Thymus (tissue), 11 donors: Measurements from ENCODE around the gene GNAI2. TPM values are rescaled to one million over a fixed set of nuclear protein-coding genes. Genes with fewer than 3 reads are reported as not detected.

ENCODE experiments used
- DNase-seq, 9 donors: peaks; one replicate each; pipeline ENCODE4 v3.0.0-alpha.2; 2013; ENCODE audit warnings: low spot score in 9 of 9, low read depth in 6 of 9, missing footprints in 1 of 9
- H3K27ac ChIP-seq, 2 donors: one replicate each; pipeline ENCODE4 v1.5.1; 2013; ENCODE audit warnings: control low read depth in 1 of 2, low read depth in 1 of 2, low read length in 1 of 2, mild to moderate bottlenecking in 1 of 2, moderate library complexity in 1 of 2
- H3K27me3 ChIP-seq, 2 donors: one replicate each; pipeline ENCODE4 v1.5.1; 2013; ENCODE audit warnings: low read length in 1 of 2; ENCODE audit not compliant: control insufficient read depth in 2 of 2, insufficient read depth in 1 of 2
- H3K36me3 ChIP-seq, 2 donors: one replicate each; pipeline ENCODE4 v1.5.1; 2013; ENCODE audit warnings: low read length in 1 of 2, mild to moderate bottlenecking in 1 of 2, moderate library complexity in 1 of 2; ENCODE audit not compliant: control insufficient read depth in 2 of 2, insufficient read depth in 2 of 2
- H3K4me1 ChIP-seq, 2 donors: one replicate each; pipeline ENCODE4 v1.5.1; 2013; ENCODE audit warnings: low read length in 2 of 2; ENCODE audit not compliant: control insufficient read depth in 2 of 2, insufficient read depth in 2 of 2
- H3K4me3 ChIP-seq, 2 donors: one replicate each; pipeline ENCODE4 v1.5.1; 2013; ENCODE audit warnings: low read length in 2 of 2, control low read depth in 1 of 2, mild to moderate bottlenecking in 1 of 2
- H3K9me3 ChIP-seq, 2 donors: one replicate each; pipeline ENCODE4 v1.5.1; 2013; ENCODE audit warnings: low read length in 1 of 2, mild to moderate bottlenecking in 1 of 2; ENCODE audit not compliant: control insufficient read depth in 2 of 2, insufficient read depth in 1 of 2
- WGBS: extraction: QIAGEN DNeasy Blood & Tissue Kit; methylation state at CpG from one replicate; pipeline ENCODE4 v1.1.7; 2013; 5-methylcytosine and 5-hydroxymethylcytosine counted together
- polyA plus RNA-seq: library from polyadenylated mRNA; stranded (reverse); fragments of 200-250 nt; gene quantifications from one replicate; pipeline ENCODE4 v1.2.3, GENCODE V29; 2013
- total RNA-seq: library from RNA; stranded (reverse); fragments of 120-200 nt; gene quantifications from one replicate; pipeline ENCODE4 v1.2.4, GENCODE V29; 2013
- donor health status: healthy.

GNAI2 gene
- total and polyA plus RNA-seq, 2 donors = 177 to 187 TPM

GRCh38 chr3:50255251-50255615, 19.2 kb downstream of the GNAI2 start:
- H3K36me3 ChIP-seq = peaks cover 74 to 84% of the 10 kb centered on the region in 2 donors
- 94% methylated on average over 9 of the region's 9 CpGs for WGBS
- no peak overlapping the region for H3K4me3 ChIP-seq
- no peak for DNase-seq
- H3K4me1 ChIP-seq = peaks cover 0 to 16% of the 10 kb centered on the region in 2 donors
- H3K27me3 ChIP-seq = peaks cover 0 to under 1% of the 10 kb centered on the region in 2 donors
- no peaks in the 10 kb centered on the region for H3K9me3 ChIP-seq
- peak overlapping the region in 1 of 2 donors; percentile 53 for H3K27ac ChIP-seq

DNA sequence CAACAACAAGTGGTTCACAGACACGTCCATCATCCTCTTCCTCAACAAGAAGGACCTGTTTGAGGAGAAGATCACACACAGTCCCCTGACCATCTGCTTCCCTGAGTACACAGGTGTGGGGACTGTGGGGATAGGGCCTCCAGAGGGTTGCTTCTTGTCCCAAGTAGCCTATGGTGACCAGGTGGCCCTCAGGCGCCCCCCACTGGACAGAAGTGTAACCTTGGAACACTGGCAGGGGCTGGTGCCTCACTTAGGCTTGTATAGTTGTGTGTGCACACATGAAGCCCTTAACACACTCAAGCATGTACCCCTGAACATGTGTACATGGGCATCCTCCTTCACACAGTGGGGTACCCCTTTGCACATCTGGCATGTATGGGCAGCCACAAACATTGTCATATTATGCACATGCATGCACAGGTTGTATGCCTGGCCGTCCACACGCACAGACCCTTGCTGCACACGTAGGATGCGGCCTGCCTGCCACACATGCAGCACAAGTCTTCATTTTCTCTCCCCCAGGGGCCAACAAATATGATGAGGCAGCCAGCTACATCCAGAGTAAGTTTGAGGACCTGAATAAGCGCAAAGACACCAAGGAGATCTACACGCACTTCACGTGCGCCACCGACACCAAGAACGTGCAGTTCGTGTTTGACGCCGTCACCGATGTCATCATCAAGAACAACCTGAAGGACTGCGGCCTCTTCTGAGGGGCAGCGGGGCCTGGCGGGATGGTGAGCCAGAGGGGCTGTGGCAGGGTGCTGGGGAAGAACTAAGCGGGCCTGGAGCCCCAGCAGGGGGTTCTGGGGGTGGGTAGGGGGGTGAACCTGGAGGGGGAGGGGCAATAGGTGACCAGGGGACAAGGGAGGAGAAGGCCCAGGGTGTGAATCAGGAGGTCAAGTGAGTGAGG, 21.2 kb downstream of the GNAI2 start:
- peaks cover 56 to 65% of the 10 kb centered on the region in 2 donors for H3K36me3 ChIP-seq
- 96% methylated on average over 20 of the region's 20 CpGs for WGBS
- no peak overlapping the region for H3K4me3 ChIP-seq
- DNase-seq = no peak
- no peaks in the 10 kb centered on the region for H3K9me3 ChIP-seq
- peaks cover 0 to 5% of the 10 kb centered on the region in 2 donors for H3K27me3 ChIP-seq
- H3K4me1 ChIP-seq = peaks cover 3 to 24% of the 10 kb centered on the region in 2 donors
- H3K27ac ChIP-seq = no peak overlapping the region

GRCh38 chr3:50258029-50258680, 22.2 kb downstream of the GNAI2 start:
- Histone ChIP-seq H3K4me3 (no peak overlapping the region), H3K36me3 (peaks cover 47 to 56% of the 10 kb centered on the region in 2 donors), H3K27me3 (peaks cover 0 to 5% of the 10 kb centered on the region in 2 donors), H3K9me3 (no peaks in the 10 kb centered on the region), H3K27ac (peak overlapping the region in 1 of 2 donors; percentile 55), H3K4me1 (peaks cover 3 to 24% of the 10 kb centered on the region in 2 donors)
- WGBS = 97% methylated on average over 17 of the region's 17 CpGs
- no peak for DNase-seq

DNA sequence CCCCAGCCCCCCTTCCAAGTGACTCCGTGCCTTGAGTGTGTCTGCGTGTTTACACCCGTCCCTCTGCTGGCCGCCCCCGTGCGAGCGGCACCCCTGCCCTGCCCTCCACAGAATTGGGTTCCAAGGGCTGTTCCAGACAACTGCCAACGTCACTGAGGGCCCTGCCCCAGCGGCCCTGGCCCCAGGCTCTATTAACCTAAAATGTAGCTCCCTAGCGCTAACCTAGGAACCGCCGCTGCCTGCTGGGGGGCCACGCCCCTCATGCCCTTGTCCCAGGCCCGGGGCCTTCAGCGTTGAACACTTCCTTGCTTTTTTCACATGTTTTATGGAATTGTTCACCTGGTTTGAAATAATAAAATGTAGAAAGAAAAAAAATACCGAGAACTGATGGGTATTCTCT, 23.0 kb downstream of the GNAI2 start:
- Histone ChIP-seq H3K27me3 (peaks cover 0 to 5% of the 10 kb centered on the region in 2 donors), H3K4me3 (no peak overlapping the region), H3K9me3 (no peaks in the 10 kb centered on the region), H3K36me3 (peaks cover 42 to 49% of the 10 kb centered on the region in 2 donors), H3K27ac (peak overlapping the region; percentile 32 to 33), H3K4me1 (peaks cover 3 to 24% of the 10 kb centered on the region in 2 donors)
- WGBS = 94% methylated on average over 16 of the region's 16 CpGs
- DNase-seq = no peak

DNA sequence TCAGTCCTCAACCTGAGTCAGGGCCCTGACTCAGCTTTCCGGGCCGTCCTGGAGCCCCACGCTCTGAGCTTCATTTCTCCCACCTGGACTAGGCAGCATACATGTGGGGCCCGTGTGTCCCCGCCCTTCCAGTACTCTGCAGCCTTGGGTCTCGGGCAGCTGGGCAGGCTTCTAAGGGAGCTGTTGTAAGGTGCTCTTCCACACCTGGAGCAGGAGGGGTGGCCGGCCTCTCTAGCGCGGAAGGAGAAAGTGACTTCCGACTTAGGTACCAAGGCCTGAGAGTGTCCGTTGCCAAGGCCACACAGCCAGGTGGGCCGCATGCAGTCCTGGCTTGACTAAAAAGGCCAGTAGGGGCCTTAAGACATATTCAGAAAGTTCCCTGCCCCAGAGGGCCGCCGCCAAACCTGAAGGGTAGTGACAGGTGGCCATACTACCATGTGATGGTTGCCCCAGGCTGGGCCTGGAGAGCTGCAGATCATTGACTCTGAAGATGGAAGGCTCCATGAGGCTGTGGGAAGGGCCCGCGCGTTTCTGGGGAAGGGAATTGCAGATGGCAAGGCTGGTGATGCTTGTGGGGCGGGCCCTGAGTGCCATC, 23.5 kb downstream of the GNAI2 start:
- DNase-seq = no peak
- no peaks in the 10 kb centered on the region for H3K9me3 ChIP-seq
- WGBS = 64% methylated on average over 18 of the region's 18 CpGs
- peak overlapping the region in 1 of 2 donors; percentile 32 for H3K27ac ChIP-seq
- peaks cover 3 to 24% of the 10 kb centered on the region in 2 donors for H3K4me1 ChIP-seq
- peaks cover 38 to 43% of the 10 kb centered on the region in 2 donors for H3K36me3 ChIP-seq
- peaks cover 0 to 5% of the 10 kb centered on the region in 2 donors for H3K27me3 ChIP-seq
- no peak overlapping the region for H3K4me3 ChIP-seq

- peak in 8 of 9 donors; percentile 57 to 88 (median 80) for DNase-seq
- peaks cover 32 to 36% of the 10 kb centered on the region in 2 donors for H3K36me3 ChIP-seq
- 3% methylated on average over 70 of the region's 70 CpGs for WGBS
- H3K4me1 ChIP-seq = peaks cover 3 to 28% of the 10 kb centered on the region in 2 donors
- H3K9me3 ChIP-seq = no peaks in the 10 kb centered on the region
- peak overlapping the region; percentile 44 to 54 for H3K4me3 ChIP-seq
- H3K27me3 ChIP-seq = peaks cover 0 to 10% of the 10 kb centered on the region in 2 donors
- peak overlapping the region; percentile 70 to 77 for H3K27ac ChIP-seq
These were observed 24.3 kb downstream of the GNAI2 start for GRCh38 chr3:50260027-50260941.

GRCh38 chr3:50260942-50261441, 25.0 kb downstream of the GNAI2 start:
- DNase-seq = no peak
- Histone ChIP-seq H3K4me1 (peaks cover 3 to 30% of the 10 kb centered on the region in 2 donors), H3K27me3 (peaks cover 0 to 17% of the 10 kb centered on the region in 2 donors), H3K9me3 (no peaks in the 10 kb centered on the region), H3K36me3 (peaks cover 25 to 32% of the 10 kb centered on the region in 2 donors), H3K27ac (no peak overlapping the region), H3K4me3 (no peak overlapping the region)
- WGBS = 97% methylated on average over 5 of the region's 5 CpGs

- H3K27ac ChIP-seq = no peak overlapping the region
These were observed 25.5 kb downstream of the GNAI2 start for GRCh38 chr3:50261505-50261904.

More at GRCh38 chr3:50261505-50261904, 25.5 kb downstream of the GNAI2 start:
- Histone ChIP-seq H3K9me3 (no peaks in the 10 kb centered on the region), H3K4me3 (no peak overlapping the region), H3K36me3 (peaks cover 20 to 27% of the 10 kb centered on the region in 2 donors), H3K4me1 (peaks cover 3 to 30% of the 10 kb centered on the region in 2 donors), H3K27me3 (peaks cover 0 to 23% of the 10 kb centered on the region in 2 donors)
- 97% methylated on average over 2 of the region's 2 CpGs for WGBS
- DNase-seq = no peak
